IgD-negative memory B cell (primary cell): ENCODE data around the gene PLEKHM3. TPM values are rescaled to one million over a fixed set of nuclear protein-coding genes. Genes with fewer than 3 reads are reported as not detected.

Source experiments
- H3K27ac Mint-ChIP-seq, 3 donors: one replicate each; pipeline ENCODE4 v1.8.0; 2020 to 2022; ENCODE audit warnings: mild to moderate bottlenecking in 3 of 3, mixed read lengths in 3 of 3, moderate library complexity in 1 of 3
- H3K27me3 Mint-ChIP-seq: one replicate; pipeline ENCODE4 v1.8.0; 2021; ENCODE audit warnings: mixed read lengths
- H3K36me3 Mint-ChIP-seq: one replicate; pipeline ENCODE4 v1.8.0; 2020; ENCODE audit warnings: mild to moderate bottlenecking, mixed read lengths
- H3K4me1 Mint-ChIP-seq, 3 donors: one replicate each; pipeline ENCODE4 v1.8.0; 2020 to 2022; ENCODE audit warnings: mixed read lengths in 3 of 3, mild to moderate bottlenecking in 1 of 3
- H3K4me3 Mint-ChIP-seq, 4 donors: one replicate each; pipeline ENCODE4 v1.8.0; 2020 to 2022; ENCODE audit warnings: mild to moderate bottlenecking in 4 of 4, mixed read lengths in 4 of 4, moderate library complexity in 3 of 4
- H3K9me3 Mint-ChIP-seq, 3 donors: one replicate each; pipeline ENCODE4 v1.8.0; 2020 to 2021; ENCODE audit warnings: mixed read lengths in 3 of 3, mild to moderate bottlenecking in 1 of 3
- polyA plus RNA-seq: library from polyadenylated mRNA; unstranded; fragments of 300-500 nt; fragmentation: Illumina TruSeq; gene quantifications from one replicate; pipeline ENCODE4 v1.2.3, GENCODE V29; 2021

PLEKHM3 gene
- polyA plus RNA-seq, 1 donor from 2014 or later = 2.5 TPM

GRCh38 chr2:207847807-207848544, 177.4 kb downstream of the PLEKHM3 start:
- Mint-ChIP-seq H3K4me1 (peaks cover 0 to 2% (median 0%) of the 10 kb centered on the region in 3 donors), H3K4me3 (no peak overlapping the region), H3K27ac (no peak overlapping the region), H3K36me3 (peaks cover 12% of the 10 kb centered on the region), H3K27me3 (no peaks in the 10 kb centered on the region), H3K9me3 (no peaks in the 10 kb centered on the region)

DNA sequence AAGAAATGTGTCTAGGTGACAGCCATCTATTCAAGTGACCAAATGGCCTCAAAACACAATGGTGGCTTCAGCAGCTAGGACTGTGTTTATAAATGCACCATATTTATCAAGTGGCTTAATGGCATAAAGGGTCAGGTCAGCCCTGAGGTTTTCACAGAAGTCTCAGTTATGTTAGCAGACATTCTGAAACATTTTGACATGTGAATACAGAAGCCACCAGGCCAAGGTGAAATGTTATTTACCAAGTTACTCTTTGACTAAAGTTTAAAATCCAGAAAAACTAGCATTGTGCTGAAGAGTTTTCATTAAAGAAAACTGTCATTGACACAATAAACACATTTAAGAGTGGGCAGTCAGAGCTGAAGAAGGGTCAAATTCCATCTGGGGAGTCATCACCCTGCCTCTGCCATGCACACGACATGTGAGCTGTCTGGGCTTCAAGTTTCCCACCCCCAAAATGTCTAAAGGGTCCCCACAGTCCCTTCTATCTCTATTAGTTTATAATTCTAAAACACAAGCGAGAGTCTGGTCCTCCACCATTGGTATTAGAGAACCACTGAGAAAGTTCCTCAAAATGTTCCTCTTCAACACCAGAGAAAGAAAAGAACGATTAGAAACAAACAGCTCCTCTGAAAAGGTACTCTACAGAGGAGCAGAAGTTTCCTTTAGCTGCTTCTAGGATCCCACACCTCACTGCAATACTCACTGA, 178.1 kb downstream of the PLEKHM3 start:
- no peak overlapping the region for H3K4me3 Mint-ChIP-seq
- H3K27me3 Mint-ChIP-seq = no peaks in the 10 kb centered on the region
- H3K4me1 Mint-ChIP-seq = no peaks in the 10 kb centered on the region
- no peak overlapping the region for H3K27ac Mint-ChIP-seq
- H3K36me3 Mint-ChIP-seq = peaks cover 15% of the 10 kb centered on the region
- H3K9me3 Mint-ChIP-seq = no peaks in the 10 kb centered on the region

DNA sequence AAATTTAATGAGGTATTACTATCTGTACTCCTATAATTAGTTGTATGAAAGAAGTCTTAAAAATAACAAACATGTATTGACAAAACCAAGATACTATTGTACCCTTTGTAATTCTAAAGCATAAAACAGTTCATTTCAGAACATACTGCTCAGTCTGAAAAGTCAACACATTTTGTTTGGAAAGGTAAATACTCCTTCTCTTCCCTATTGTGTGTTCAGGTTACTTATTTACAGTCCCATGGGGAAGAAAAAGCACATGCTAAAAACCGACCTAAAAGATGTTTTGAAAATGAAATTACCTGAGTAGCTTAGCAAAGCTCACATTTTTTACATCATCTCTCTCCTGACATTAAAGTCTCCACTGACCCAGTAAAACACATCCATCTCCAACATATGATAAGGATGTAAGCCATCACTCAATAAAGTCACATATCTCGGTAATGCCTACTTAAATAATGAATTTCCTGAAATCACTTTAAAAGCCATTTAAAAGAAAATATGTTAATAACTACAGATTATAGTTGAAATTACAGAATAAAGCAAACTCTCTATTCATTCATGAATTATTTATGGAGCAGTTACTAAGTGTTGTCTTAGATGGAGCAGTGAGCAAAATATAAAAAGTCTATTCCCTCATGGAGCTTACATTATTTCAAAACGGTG, 180.0 kb downstream of the PLEKHM3 start:
- no peak overlapping the region for H3K27ac Mint-ChIP-seq
- peaks cover 7% of the 10 kb centered on the region for H3K36me3 Mint-ChIP-seq
- H3K4me3 Mint-ChIP-seq = no peak overlapping the region
- no peaks in the 10 kb centered on the region for H3K4me1 Mint-ChIP-seq
- H3K9me3 Mint-ChIP-seq = no peaks in the 10 kb centered on the region
- no peaks in the 10 kb centered on the region for H3K27me3 Mint-ChIP-seq

DNA sequence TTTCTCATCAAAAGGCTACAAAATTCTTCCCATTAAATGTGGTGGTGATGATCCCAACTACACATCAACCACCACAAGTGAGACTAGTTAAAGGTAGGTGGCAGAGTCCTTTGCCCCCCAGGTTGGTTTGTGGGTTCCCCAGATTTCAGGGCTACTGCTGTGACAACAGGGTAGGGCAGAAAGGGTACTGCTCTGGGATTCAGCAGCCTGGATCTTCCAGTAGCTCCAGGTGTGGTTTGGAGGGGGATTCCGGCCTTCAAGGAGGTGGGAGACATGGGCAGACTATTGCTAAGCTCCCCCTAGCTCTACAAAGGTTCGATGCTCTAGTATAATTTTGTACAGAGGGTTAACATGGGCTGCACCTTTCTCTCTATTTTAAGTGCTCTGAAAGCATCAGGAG, 180.7 kb downstream of the PLEKHM3 start:
- Mint-ChIP-seq H3K9me3 (no peaks in the 10 kb centered on the region), H3K4me3 (no peak overlapping the region), H3K36me3 (peaks cover 7% of the 10 kb centered on the region), H3K27ac (no peak overlapping the region), H3K27me3 (no peaks in the 10 kb centered on the region), H3K4me1 (no peaks in the 10 kb centered on the region)

GRCh38 chr2:207840101-207840500, 185.2 kb downstream of the PLEKHM3 start:
- peaks cover 5% of the 10 kb centered on the region for H3K36me3 Mint-ChIP-seq
- H3K4me1 Mint-ChIP-seq = no peaks in the 10 kb centered on the region
- no peaks in the 10 kb centered on the region for H3K9me3 Mint-ChIP-seq
- no peak overlapping the region for H3K4me3 Mint-ChIP-seq
- no peaks in the 10 kb centered on the region for H3K27me3 Mint-ChIP-seq
- no peak overlapping the region for H3K27ac Mint-ChIP-seq

DNA sequence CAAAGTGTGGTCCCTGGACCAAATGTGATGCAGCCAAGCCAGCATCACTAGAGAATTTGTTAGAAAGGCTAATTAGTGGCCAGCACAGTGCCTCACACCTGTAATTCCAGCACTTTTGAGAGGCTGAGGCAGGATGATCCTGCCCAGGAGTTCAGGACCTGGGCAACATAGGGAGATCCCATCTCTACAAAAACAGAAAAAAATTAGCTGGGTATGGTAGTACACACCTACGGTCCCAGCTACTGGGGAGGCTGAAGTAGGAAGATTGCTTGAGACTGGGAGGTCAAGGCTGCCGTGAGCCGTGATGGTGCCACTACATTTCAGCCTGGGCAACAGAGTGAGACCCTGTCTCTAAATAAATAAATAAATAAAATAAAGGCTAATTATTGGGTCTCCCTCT, 185.8 kb downstream of the PLEKHM3 start:
- Mint-ChIP-seq H3K27me3 (no peaks in the 10 kb centered on the region), H3K27ac (no peak overlapping the region), H3K4me1 (no peaks in the 10 kb centered on the region), H3K4me3 (no peak overlapping the region), H3K36me3 (peaks cover 8% of the 10 kb centered on the region), H3K9me3 (no peaks in the 10 kb centered on the region)

DNA sequence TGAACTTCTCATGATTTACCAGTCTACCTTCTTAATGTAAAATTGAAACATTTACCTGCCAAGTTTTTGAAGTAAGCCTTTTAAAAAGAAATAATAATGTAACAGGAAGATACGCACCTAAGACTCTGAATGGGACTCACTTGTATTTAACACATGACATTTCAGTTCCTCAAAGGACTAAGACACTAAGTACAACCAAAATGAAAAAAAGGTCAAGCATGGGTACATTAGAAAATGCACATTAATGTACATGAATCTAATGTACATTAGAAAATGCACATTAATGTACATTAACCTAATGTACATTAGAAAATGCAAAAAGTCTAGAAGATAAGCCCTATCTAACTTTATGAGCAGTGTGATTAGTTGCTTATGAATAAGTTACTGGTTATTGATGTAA, 186.3 kb downstream of the PLEKHM3 start:
- H3K27me3 Mint-ChIP-seq = no peaks in the 10 kb centered on the region
- H3K4me1 Mint-ChIP-seq = no peaks in the 10 kb centered on the region
- H3K36me3 Mint-ChIP-seq = peaks cover 8% of the 10 kb centered on the region
- no peak overlapping the region for H3K4me3 Mint-ChIP-seq
- H3K27ac Mint-ChIP-seq = peak overlapping the region in 1 of 3 donors; percentile 18
- H3K9me3 Mint-ChIP-seq = no peaks in the 10 kb centered on the region

- Mint-ChIP-seq H3K36me3 (peaks cover 8% of the 10 kb centered on the region), H3K4me1 (no peaks in the 10 kb centered on the region), H3K27me3 (no peaks in the 10 kb centered on the region), H3K9me3 (no peaks in the 10 kb centered on the region), H3K4me3 (no peak overlapping the region), H3K27ac (no peak overlapping the region)
These were observed 188.7 kb downstream of the PLEKHM3 start for GRCh38 chr2:207836521-207837133.

- Mint-ChIP-seq H3K36me3 (peaks cover 8% of the 10 kb centered on the region), H3K27me3 (no peaks in the 10 kb centered on the region), H3K4me3 (no peak overlapping the region), H3K27ac (no peak overlapping the region), H3K9me3 (no peaks in the 10 kb centered on the region), H3K4me1 (no peaks in the 10 kb centered on the region)
These were observed 189.5 kb downstream of the PLEKHM3 start for GRCh38 chr2:207835805-207836204.

- Mint-ChIP-seq H3K27ac (no peak overlapping the region), H3K4me1 (no peaks in the 10 kb centered on the region), H3K9me3 (no peaks in the 10 kb centered on the region)
These were observed 192.0 kb downstream of the PLEKHM3 start for GRCh38 chr2:207833251-207833751.

DNA sequence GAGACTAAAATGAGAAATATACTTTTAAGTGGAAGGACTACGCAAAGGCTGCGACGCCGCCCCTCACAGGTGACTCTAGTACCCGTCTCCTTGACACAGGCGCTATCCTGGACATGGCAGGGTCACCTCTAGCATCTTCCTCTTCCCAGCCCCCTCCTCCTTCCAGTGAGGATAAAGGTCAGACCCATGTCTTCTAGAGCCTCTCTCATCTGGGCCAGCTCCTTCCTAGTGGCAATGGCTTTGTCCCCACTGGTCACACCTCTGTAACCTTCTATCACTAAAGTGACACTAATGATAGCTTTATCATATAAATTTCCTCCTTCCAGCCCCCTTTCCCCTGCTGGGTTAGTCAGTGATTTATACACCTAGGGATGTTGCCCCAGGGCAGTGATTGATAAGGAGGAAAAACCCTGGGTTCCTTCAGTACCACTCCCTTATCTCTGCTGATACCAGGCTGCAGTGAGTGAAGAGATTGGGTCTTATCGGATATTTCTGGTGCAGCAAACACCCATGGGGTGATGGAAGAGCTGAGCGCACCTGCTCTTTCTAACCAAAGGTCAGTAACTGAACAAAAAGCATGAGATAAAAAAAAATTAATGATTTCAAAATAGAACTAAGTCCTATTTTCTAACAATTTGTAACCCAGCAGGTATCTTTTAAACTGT, 193.6 kb downstream of the PLEKHM3 start:
- no peak overlapping the region for H3K27ac Mint-ChIP-seq
- no peaks in the 10 kb centered on the region for H3K4me1 Mint-ChIP-seq
- H3K9me3 Mint-ChIP-seq = no peaks in the 10 kb centered on the region
- peaks cover 8% of the 10 kb centered on the region for H3K36me3 Mint-ChIP-seq
- peak overlapping the region in 1 of 4 donors; percentile 25 for H3K4me3 Mint-ChIP-seq
- no peaks in the 10 kb centered on the region for H3K27me3 Mint-ChIP-seq

More at GRCh38 chr2:207833251-207833751, 192.0 kb downstream of the PLEKHM3 start:
- Mint-ChIP-seq H3K4me3 (no peak overlapping the region), H3K36me3 (peaks cover 8% of the 10 kb centered on the region), H3K27me3 (no peaks in the 10 kb centered on the region)

DNA sequence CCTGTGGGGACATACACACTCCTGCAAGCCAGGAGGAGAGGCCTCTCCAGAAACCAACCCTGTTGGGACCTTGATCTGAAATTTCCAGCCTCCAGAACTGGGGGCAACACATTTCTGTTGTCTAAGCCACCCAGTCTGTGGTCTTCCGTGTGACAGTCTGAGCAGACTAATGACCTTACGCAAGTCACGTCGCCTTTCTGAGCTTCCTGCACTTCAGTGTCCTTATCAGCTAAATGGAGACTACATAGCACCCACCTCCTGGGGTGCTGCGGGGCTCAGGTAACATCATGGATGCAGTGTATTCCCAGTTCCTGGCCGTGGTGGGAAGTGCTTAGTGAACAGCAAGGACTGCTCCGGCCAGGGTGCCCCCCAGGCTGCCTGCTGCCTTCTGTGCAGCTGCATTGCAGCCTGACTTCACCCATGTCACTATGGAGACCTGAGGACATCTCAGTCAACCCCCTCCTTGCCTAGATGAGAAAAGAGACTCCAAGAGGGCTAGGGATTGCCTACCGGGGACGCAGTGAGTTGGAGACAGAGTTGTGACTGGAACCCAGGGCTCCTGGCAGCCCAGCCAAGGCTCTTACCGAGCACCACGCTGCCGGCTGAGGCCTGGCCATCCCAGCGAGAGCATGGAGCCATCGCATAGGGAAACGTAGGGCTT, 194.4 kb downstream of the PLEKHM3 start:
- Mint-ChIP-seq H3K27ac (peak overlapping the region in 1 of 3 donors; percentile 87), H3K9me3 (no peaks in the 10 kb centered on the region)

GRCh38 chr2:207828361-207829057, 196.8 kb downstream of the PLEKHM3 start:
- Mint-ChIP-seq H3K4me3 (no peak overlapping the region), H3K27ac (no peak overlapping the region), H3K27me3 (no peaks in the 10 kb centered on the region), H3K9me3 (no peaks in the 10 kb centered on the region), H3K36me3 (peaks cover 14% of the 10 kb centered on the region), H3K4me1 (no peaks in the 10 kb centered on the region)

More for the DNA sequence above, 194.4 kb downstream of the PLEKHM3 start:
- Mint-ChIP-seq H3K4me3 (no peak overlapping the region), H3K4me1 (no peaks in the 10 kb centered on the region), H3K27me3 (no peaks in the 10 kb centered on the region), H3K36me3 (peaks cover 8% of the 10 kb centered on the region)

DNA sequence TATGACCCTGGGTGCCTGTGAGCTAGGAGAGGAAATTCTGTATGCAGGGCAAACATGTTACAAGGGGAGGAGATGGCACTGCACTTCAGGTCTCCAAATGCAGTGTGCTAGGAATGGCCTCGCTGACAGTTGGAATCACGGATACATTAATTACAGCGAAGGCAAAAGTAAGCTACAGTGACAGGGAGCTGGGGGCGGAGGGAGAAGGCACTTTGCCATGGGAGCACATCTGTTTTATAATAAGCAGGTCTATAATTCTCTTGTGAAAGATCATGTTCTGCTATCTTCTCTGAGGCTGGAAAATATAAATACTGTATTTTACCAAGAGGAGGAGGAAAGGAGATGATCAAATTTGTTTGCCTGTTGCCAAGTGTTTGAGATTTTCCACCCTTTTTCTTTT, 199.3 kb downstream of the PLEKHM3 start:
- Mint-ChIP-seq H3K27me3 (no peaks in the 10 kb centered on the region), H3K4me3 (no peak overlapping the region), H3K4me1 (no peaks in the 10 kb centered on the region), H3K36me3 (peaks cover 12% of the 10 kb centered on the region), H3K27ac (peak overlapping the region in 1 of 3 donors; percentile 39), H3K9me3 (no peaks in the 10 kb centered on the region)
